Measurements from ENCODE around the gene ZNF3. TPM values are rescaled to one million over a fixed set of nuclear protein-coding genes. Genes with fewer than 3 reads are reported as not detected.
A peak's percentile ranks its signal among the peaks of the same experiment; 100 is the strongest.

ZNF3 gene
- total and polyA plus RNA-seq, 2 experiments from 2014 or later: 23.4 to 48.9 TPM

GRCh38 chr7:100120733-100121036 is 39.2 kb upstream of the ZNF3 start:
- H2AFZ ChIP-seq: no peak overlapping the region
- H3K36me3 Mint-ChIP-seq (ENCODE audit: low read depth): peaks cover 23% of the 10 kb centered on the region; the same call in 2 of the 3 replicates

More at GRCh38 chr7:100120733-100121036, 39.2 kb upstream of the ZNF3 start:
- peaks cover 24% of the 10 kb centered on the region for H3F3A ChIP-seq (replicated peaks; ENCODE audit: low read depth)
- H3K27me3 Mint-ChIP-seq (ENCODE audit: insufficient read depth, low read depth, poor library complexity): peaks cover 14% of the 10 kb centered on the region
- peak overlapping the region; percentile 88 for H3K4me3 ChIP-seq
- H3K4me2 ChIP-seq: peak overlapping the region; percentile 83
- H3K4me3 Mint-ChIP-seq: peak overlapping the region; percentile 94
- no peaks in the 10 kb centered on the region for H3K9me2 ChIP-seq (ENCODE audit: insufficient read depth)
- TF ChIP-seq EZH2 (IDR thresholded peaks at IDR 0.05; ENCODE audit: low read depth, unreplicated experiment): no peak
- TF ChIP-seq CREB1 (CRISPR knock-in tag; IDR thresholded peaks at IDR 0.05; ENCODE audit: low read depth): no peak
- no peak for TF ChIP-seq ETS1 (IDR thresholded peaks at IDR 0.05)
- TF ChIP-seq NANOG (IDR thresholded peaks at IDR 0.05; ENCODE audit: borderline replicate concordance): no peak
- no peak for TF ChIP-seq ZNF462 (CRISPR knock-in tag; IDR thresholded peaks at IDR 0.05)
- no peak for TF ChIP-seq STAT1 (IDR thresholded peaks at IDR 0.05; ENCODE audit: unreplicated experiment)
- H4K20me1 ChIP-seq (replicated peaks; ENCODE audit: insufficient read depth): no peaks in the 10 kb centered on the region; the same call in 1 of the 2 replicates
- no peaks in the 10 kb centered on the region; the same call in 2 of the 3 replicates for H3K9me3 Mint-ChIP-seq
- peaks cover 7% of the 10 kb centered on the region for H3K79me2 ChIP-seq (replicated peaks; ENCODE audit: insufficient read depth)
- H3K27ac ChIP-seq (ENCODE audit: low read depth): 0 out of 2 replicates have a peak overlapping the region, but pooled peaks have one; percentile 37
- peak overlapping the region; percentile 18; the same call in 1 of the 2 replicates for H3K27ac Mint-ChIP-seq
- H3K4me1 ChIP-seq (ENCODE audit: insufficient read depth): peaks cover 8% of the 10 kb centered on the region
- ATAC-seq (no peak), DNase-seq (ENCODE audit: low spot score) (no peak)
- no peaks in the 10 kb centered on the region for H3K36me3 ChIP-seq (ENCODE audit: insufficient read depth)
- H3K4me1 Mint-ChIP-seq: peaks cover 8% of the 10 kb centered on the region; the same call in 2 of the 3 replicates
- no peaks in the 10 kb centered on the region for H3K27me3 ChIP-seq (ENCODE audit: insufficient read depth)
